NB4 (cell line): ENCODE measurements around the gene GRK6.

Experiments
- DNase-seq: peaks from one replicate; pipeline ENCODE4 v3.0.0; 2010; ENCODE audit warnings: low read depth
- H3K4me3 ChIP-seq: one replicate; pipeline ENCODE4 v1.5.1; 2011; ENCODE audit warnings: mild to moderate bottlenecking, low read depth, low read length, moderate library complexity
- CTCF ChIP-seq: IDR thresholded peaks from one replicate; pipeline ENCODE4 v1.5.1; 2012; ENCODE audit warnings: low read depth, low read length
- MAX ChIP-seq: IDR thresholded peaks from 2 replicates; pipeline ENCODE4 v1.6.1; 2011; ENCODE audit warnings: low read depth, low read length
- MYC ChIP-seq: IDR thresholded peaks from 2 replicates; pipeline ENCODE4 v1.6.1; 2011; ENCODE audit warnings: low read depth, low read length
- POLR2A ChIP-seq: IDR thresholded peaks from 2 replicates; pipeline ENCODE4 v1.6.1; 2011; ENCODE audit warnings: mild to moderate bottlenecking; ENCODE audit not compliant: insufficient read length; ENCODE audit errors: extremely low read depth

The GRK6 gene

GRCh38 chr5:177456976-177457851, 30.7 kb downstream of the GRK6 start:
- no peak for TF ChIP-seq MAX
- TF ChIP-seq CTCF, result peak; percentile 30
- peak; percentile 88 for DNase-seq

GRCh38 chr5:177457852-177458681, 31.6 kb downstream of the GRK6 start:
- TF ChIP-seq MAX (no peak), MYC (no peak), POLR2A (no peak), CTCF (no peak)

More at GRCh38 chr5:177456976-177457851, 30.7 kb downstream of the GRK6 start:
- H3K4me3 ChIP-seq, result no peak overlapping the region

GRCh38 chr5:177458912-177459350, 32.5 kb downstream of the GRK6 start:
- DNase-seq, result no peak
- no peak overlapping the region for H3K4me3 ChIP-seq
- TF ChIP-seq MAX (no peak), POLR2A (no peak), CTCF (no peak), MYC (no peak)

More at GRCh38 chr5:177457852-177458681, 31.6 kb downstream of the GRK6 start:
- DNase-seq, result no peak
- H3K4me3 ChIP-seq, result no peak overlapping the region

GRCh38 chr5:177459357-177459756, 32.9 kb downstream of the GRK6 start:
- DNase-seq, result no peak
- TF ChIP-seq MYC (no peak), CTCF (no peak), MAX (no peak), POLR2A (no peak)
- no peak overlapping the region for H3K4me3 ChIP-seq

GRCh38 chr5:177459819-177460628, 33.5 kb downstream of the GRK6 start:
- no peak overlapping the region for H3K4me3 ChIP-seq
- DNase-seq, result no peak
- TF ChIP-seq MYC, result no peak
- no peak for TF ChIP-seq MAX
- TF ChIP-seq CTCF, result no peak
- no peak for TF ChIP-seq POLR2A
